ENCODE results near the gene KPNA4.
A peak's percentile ranks its signal among the peaks of the same experiment; 100 is the strongest.
"Not testable (repeated sequence)": the region's sequence is repeated elsewhere in the genome, so short reads cannot be mapped to it uniquely, and the experiment has no call there.

The KPNA4 gene, protein sequence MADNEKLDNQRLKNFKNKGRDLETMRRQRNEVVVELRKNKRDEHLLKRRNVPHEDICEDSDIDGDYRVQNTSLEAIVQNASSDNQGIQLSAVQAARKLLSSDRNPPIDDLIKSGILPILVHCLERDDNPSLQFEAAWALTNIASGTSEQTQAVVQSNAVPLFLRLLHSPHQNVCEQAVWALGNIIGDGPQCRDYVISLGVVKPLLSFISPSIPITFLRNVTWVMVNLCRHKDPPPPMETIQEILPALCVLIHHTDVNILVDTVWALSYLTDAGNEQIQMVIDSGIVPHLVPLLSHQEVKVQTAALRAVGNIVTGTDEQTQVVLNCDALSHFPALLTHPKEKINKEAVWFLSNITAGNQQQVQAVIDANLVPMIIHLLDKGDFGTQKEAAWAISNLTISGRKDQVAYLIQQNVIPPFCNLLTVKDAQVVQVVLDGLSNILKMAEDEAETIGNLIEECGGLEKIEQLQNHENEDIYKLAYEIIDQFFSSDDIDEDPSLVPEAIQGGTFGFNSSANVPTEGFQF

DNA sequence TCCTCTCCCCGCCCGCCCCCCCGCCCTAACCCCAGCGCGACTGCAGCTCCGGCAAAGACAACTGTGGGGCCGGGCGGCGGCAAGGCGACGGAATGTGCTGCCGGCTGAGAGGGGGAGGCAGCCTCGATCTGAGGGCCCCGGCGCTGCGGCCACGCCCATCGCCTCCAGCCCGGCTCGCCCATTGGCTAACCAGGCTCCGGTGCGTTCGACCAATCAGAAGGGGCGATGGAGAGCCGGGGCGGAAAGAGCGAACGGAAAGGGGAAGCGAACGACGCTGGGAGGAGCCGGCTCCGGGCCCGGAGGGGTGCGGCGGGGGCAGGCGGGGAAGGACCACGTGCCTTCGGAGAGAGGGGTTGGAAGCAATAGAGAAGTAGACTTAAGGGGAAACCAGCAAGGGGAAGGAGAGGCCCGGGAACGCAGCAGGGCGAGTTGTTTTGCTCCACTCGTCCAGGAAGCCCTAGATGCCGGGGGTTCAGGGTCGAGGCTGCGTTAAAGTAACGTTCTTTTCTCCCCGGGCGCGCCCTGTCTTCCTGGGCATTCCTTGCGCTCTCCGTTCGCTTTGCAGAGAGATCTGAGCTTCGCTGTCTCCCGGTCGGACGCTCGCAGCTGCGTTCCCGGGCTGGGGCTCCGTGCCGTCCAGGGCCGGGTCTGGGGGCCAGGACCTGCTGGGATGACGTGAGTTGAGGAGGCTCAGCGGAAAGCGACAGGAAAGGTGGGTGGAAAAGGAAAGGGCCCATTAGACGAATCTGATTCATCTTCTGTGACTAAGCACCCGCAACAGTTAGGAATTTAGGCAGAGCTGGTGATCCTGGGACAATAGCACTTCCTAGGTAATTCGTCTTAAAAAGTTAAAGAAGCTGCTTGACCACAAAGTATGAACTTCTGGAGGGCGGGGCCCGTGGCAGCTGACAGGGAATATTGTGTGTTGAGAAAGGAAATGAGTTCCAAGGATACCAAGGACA lies at the start of gene KPNA4:
Gene KPNA4, minus strand, starts transcription at position 130 of the 962 bp plus-strand sequence. CDS start 289 bp downstream, outside the sequence.
- peak; percentile 97 for DNase-seq

DNA sequence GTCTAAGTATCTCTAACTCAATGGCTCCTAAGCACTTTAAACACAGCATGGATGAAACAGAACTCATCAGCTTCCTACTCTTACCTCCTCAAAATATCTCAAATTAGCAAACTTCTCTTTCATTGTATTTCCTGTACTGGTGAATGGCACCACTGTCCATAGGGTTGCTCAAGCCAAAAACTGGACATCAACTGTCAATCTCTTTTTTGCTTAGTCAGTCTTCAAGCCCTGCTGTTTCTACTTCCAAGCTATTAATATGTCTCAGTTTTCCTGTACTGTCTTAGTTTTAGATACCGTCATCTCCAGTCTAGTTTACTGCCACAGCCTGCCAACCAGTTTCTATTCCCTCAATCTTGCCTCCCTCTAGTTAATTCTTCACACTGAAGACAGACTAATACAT lies 48.3 kb upstream of the KPNA4 start:
- no peak for DNase-seq

DNA sequence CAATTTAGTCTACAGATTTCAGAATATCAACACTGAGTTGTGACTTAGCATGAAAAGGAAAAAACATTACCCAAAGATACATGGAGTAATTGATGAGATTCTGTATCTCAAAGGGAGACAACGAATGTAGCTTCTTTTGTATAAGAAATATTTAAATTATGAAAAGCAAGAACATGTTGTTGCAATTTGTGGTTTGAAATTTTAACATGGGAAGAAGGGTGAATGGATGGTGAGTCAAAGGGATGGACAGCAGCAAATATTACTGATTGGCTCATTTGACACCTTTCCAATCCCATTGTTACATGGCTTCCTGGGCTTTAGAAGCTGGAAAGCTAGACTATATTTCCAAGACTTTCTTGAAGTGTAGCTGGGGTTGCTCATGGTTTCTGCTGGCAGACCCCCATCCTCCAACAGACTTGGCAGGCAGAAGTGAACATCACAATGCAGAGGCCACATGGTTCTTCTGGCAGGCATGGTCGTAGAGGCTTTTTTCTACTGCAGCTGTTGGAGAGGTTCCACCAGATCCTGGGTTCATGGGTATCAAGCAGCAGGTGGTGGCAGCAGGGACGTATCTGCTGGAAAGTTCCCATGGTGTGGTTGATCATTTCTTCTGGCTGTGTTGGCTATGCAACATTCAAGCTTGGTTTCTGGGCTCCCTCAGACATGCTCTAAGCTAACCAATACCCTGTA lies 47.2 kb upstream of the KPNA4 start:
- no peak for DNase-seq

DNA sequence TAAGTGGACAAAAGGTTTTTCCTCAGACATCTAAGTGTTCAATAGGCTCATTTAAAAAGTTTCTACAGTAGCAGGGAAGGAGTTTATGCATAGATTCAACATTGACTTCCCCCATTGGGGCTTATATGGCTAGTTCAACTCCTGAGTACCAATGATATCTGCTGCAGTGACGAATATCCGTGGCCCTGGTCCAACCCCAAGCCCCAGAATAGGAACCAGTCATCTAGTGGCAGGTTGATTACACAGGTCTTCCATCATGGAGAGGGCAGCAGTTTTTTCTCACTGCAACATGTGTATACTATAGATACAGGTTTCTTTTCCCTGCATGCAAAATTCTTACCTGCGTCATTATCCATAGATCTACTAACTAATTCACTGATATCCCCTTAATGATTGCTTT lies 45.8 kb upstream of the KPNA4 start:
- DNase-seq = no peak

DNA sequence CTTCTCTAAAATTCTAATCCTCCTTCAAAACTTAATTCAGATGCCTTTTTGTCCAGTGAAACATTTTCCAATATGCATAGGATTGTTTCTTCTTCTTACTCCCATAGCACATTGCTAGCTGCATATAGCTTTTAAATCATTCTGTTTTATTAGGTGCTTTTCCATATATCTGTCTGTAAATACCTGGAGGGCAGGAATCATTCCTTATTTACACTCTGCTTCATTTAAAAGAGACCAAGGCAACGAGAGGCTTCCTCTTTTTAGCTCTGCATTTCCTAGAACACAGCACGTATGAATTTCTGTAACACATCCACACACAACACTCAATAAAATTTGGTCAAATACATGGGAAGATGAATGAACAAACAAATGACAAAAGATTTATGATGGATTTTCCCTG lies 43.5 kb upstream of the KPNA4 start:
- no peak for DNase-seq

DNA sequence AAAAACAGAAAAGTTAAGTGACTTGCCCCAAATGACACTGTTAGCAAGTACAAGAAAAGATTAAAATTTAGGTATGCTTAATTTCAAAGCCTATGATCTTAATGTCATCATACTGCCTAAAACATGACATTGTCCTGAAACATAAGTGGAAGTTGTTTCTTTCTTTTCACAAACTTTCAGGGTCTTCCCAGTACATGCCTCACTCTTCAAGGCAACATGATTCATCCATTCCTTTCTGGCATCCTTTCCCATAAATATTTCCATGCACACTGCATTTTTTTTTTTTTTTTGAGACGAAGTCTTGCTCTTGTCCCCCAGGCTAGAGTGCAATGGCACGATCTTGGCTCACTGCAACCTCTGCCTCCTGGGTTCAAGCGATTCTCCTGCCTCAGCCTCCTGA lies 42.5 kb upstream of the KPNA4 start:
- no peak for DNase-seq

DNA sequence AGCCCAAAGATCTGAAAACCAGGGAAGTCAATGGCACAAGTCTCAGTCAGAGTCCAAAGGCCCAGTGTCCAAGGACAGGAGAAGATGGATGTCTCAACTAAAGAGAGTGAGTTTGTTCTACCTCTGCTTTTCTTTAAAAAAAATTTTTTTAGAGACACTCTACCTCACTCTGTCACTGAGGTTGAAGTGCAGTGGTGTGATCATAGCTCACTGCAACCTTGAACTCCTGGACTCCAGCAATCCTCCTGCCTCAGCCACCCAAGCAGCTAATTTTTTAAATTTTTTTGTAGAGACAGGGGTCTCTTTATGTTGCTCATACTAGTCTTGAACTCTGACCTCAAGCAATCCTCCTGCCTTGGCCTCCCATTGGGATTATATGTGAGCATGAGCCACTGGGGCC lies 39.9 kb upstream of the KPNA4 start:
- no peak for DNase-seq

DNA sequence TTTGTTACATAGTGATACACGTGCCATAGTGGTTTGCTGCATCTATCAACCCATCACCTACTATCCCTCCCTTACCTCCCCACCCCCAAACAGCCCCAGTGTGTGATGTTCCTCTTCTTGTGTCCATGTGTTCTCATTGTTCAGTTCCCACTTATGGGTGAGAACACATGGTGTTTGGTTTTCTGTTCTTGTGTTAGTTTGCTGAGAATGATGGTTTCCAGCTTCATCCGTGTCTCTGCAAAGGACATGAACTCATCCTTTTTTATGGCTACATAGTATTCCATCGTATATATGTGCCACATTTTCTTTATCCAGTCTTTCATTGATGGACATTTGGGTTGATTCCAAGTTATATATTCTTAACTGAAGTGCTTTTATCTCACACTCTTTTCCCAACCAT lies 38.5 kb upstream of the KPNA4 start:
- DNase-seq = not testable (repeated sequence)

DNA sequence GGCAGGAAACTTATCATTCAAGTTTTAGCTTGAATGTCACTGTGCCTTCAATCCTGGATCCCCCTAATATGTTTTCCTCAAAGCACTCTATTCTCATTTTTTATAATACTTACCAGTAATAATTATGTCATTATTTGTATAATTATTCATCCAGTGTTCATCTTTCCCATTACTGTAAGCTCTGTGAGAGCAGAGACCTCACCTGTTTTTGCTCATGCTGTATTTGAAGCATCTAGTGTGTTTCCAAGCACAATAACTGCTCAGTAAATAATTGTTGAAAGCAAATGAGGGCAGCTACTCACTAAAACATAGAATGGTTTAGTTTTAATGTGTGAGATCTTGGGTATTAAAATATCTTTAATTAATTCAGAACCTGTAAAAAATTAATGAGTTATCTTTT lies 36.9 kb upstream of the KPNA4 start:
- no peak for DNase-seq

DNA sequence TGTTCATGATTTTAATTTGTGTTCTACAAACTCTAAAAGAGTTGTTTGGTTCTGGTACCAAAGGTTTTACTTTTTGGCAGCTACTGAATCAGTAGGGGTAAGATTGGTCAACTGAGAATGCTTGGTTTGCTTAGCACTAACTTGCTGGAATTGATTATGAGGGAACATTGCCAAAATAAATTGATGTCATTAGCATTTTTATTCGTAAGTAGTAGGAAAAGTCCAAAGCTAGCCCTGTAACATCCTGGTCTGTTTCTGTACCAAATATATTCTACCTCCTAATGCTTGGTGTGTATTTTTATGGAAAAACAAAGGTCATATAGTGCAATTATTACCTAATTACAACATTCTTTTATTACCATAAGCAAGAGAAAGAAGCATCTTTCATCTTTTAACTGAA lies 35.9 kb upstream of the KPNA4 start:
- no peak for DNase-seq

DNA sequence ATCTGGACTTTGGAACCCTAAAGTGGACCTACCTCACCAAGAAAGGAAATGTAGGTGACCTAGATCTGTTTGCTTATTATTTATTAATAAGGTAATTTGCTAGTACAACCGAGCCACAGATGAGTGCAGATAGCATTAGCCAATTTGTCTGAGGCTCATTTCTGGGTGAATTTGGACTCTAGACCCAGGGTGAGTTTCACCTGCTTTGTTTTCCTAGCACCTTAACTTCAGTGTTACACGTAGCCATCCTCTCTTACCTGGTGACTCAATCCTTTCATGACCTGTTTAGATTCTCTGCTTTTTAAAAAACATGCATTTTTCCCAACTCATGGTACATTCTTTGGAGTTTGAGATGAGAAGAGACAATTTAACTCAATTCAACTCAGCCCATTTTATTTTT lies 33.5 kb upstream of the KPNA4 start:
- no peak for DNase-seq

DNA sequence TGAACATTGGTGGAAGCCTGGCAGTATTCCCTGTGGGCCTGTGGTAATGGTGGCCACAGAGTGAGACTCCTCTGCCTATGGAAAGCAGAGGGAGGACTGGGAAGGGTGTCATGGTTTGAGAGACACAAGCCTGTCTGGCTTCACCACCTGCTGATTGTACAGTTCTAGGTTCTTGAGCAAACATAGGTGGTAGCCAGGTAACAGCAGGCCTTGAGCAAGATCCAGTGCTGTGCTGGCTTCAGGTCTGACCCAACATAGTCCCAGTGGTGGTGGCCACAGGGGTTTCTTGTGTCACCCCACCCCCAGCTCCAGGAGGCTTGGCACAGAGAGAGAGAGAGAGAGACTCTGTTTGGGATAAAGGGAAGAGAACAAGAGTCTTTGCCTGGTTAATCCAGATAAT lies 22.7 kb upstream of the KPNA4 start:
- no peak for DNase-seq

DNA sequence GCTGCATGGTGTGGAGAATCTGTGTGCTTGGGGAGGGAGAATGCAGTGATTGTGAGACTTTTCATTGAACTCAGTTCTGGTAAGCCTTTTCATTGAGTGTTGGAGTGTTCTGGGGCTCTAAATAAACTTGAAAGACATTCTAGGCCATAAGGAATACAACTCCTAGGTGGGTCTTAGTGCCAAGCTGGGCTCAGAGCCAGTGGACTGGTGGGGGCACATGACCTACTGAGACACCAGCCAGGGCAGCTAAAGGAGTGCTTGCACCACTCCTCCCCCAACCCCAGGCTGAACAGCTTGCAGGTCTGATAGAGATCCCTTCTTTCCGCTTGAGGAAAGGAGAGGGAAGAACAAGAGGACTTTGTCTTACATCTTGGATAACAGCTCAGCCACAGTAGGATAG lies 21.7 kb upstream of the KPNA4 start:
- no peak for DNase-seq

DNA sequence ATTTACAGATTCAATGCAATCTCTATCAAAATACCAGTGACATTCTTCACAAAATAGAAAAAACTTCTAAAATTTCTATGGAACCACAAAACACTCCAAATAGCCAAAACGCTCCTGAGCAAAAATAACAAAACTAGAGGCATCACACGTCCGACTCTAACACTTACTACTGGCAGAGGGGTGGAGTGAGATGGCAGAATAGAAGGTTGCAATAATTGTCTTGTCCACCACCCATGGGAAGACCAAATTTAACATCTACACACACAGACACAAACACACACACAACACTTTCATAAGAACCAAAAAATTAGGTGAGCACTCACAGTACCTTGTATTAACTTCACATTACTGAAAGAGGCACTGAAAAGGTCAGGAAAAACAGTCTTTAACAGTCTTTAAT lies 21.3 kb upstream of the KPNA4 start:
- DNase-seq = no peak

DNA sequence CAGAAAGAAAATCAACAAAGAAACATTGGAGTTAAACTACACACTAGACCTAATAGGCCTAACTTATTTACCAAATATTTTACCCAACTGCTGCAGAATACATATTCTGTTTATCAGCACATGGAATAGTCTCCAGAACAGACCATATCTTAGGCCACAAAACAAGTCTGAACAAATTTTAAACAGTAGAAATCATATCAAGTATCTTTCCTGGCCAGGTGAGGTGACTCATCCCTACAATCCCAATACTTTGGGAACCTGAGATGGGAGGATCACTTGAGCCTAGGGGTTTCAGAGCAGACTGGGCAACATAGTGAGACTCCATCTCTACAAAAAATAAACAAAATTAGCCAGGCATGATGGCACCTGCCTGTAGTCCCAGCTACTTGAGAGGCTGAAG lies 18.1 kb upstream of the KPNA4 start:
- no peak for DNase-seq

DNA sequence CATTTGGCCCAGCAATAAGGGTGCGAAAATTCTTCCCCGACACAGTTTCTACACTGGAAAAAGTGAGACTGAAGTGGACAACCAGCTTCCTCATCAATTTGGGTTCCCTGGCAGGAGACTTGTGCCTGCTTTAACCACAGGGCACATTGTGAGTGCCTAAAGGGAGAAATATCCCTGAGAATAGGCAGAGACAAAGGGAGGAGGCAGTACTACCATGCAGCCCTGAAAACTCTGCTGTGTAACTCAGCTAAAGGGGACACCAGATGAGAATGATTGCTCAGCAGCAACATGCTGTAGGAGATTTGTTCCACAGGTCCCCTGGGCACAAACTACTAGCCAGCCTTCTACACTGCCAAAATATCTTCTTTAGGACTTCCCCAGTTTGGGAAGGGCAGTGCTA lies 15.6 kb upstream of the KPNA4 start:
- DNase-seq = no peak

DNA sequence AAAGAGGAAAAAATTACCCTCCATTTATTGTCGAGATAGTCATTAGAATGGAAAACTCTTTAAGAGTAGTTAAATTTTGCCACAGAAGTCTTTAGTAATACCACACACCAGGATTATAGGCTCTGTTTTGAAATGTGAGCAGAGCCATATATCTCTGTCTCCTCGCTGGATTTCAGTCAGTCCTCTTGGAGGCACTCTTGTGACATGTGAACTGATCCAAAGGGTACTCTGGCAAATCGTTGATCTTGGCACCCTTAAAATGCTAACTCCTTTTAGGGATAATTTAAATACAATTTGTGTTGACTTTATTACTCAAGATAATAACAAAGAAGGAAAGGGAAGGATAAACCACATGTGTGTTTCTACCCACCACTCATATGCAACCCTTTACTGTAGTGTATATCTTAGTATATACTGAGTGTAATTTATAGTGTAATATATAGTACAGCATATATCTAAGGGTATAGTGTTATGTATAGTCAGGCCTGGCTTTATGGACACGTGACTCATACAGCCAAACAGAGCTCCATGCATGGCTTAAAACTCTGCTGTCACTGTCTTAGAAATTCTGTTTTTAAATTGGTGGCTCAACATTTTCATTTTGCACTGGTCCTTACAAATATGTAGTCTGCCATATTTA lies 12.3 kb upstream of the KPNA4 start:
- no peak for DNase-seq

DNA sequence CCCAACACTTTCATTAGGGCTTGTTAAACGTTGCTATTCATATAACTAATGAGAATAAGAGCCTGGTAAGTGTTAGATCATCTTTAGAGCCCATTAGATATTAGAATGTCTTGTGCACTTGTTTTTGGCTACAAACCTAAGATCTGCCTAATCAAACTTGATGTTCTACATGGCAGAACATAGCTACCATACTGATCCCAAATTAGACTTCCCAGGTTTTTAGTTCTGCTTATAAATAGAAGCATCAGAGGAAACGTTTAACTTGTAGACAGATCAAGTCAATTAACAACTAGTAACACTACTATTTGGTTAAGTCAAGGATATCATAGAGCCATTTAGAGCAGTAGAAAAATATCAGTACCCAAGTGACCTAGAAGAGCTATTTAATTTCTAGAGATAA lies 11.7 kb upstream of the KPNA4 start:
- no peak for DNase-seq

DNA sequence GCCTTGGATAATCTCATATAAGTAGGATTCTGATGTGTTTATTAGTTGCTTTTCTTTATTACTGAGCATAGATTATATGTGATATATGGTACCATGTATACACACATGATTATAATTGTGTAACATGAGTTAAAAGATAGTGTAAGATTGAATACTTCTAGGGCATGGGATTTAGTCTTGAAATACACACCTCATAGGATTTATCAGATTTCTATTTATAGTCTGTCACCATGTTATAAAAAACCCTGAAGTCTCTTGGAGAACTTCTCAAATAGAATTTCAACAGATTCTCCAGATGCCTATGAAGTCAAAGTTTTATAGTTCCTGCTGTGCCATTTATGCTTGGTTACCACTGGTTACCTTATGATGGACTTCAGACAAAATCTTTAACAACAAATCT lies 11.2 kb upstream of the KPNA4 start:
- no peak for DNase-seq

DNA sequence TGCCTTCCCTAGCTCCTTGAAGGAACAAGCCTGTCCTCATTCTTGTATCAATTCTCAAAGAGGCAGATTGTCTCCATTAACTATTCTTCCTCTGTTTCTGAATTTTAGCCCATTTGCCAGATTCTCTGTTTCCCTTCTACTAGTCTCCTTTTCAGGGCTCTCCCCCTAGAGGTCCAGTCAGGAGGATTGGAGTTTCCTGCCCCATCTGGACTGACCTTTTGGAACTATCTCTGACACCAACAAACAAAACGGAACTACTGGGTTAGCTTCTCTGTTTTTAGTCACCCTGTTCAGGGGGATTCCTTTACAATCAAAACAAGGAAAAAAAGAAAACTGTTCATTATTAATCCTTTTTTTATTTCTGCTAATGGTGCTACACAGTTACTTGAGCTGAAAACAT lies 10.2 kb upstream of the KPNA4 start:
- DNase-seq = no peak

DNA sequence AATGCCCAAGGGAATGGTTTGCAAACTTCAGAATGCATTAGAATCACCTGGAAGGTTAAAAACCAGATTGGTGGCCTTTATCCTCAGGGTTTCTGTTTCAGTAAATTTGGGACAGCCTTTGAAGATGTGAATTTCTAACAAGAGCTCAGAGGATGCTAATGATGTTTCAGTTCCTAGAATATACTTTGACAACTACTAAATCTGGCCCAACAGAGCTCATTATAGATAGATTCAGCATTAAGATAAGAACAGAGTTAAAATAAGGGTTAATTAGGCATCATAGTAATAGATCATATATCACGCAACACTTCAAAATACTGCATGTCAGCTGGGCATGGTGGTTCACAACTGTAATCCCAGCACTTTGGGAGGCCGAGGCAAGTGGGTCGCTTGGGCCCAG lies 9.3 kb upstream of the KPNA4 start:
- no peak for DNase-seq

DNA sequence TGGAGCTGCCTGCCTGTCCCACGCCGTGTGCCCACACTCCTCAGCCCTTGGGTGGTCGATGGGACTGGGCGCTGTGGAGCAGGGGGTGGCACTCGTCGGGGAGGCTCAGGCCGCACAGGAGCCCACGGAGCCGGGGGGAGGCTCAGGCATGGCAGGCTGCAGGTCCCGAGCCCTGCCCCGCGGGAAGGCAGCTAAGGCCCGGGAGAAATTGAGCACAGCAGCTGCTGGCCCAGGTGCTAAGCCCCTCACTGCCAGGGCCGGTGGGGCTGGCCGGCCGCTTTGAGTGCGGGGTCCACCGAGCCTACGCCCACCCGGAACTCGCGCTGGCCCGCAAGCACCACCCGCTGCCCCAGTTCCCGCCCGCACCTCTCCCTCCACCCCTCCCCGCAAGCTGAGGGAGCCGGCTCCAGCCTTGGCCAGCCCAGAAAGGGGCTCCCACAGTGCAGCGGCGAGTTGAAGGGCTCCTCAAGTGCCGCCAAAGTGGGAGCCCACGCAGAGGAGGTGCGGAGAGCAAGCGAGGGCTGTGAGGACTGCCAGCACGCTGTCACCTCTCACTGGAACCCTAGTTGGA lies 8.7 kb upstream of the KPNA4 start:
- DNase-seq = not testable (repeated sequence)

All from NCI-H2029 (cell line).